GM18861 (cell line): ENCODE measurements around the gene SBNO1.
"Not testable (repeated sequence)": the region's sequence is repeated elsewhere in the genome, so short reads cannot be mapped to it uniquely, and the experiment has no call there.

Experiments used
- ATAC-seq: cut with Tn5 transposase; IDR thresholded peaks from one replicate; pipeline ENCODE4 v1.9.1; 2021; ENCODE audit not compliant: unreplicated experiment

Gene SBNO1

DNA sequence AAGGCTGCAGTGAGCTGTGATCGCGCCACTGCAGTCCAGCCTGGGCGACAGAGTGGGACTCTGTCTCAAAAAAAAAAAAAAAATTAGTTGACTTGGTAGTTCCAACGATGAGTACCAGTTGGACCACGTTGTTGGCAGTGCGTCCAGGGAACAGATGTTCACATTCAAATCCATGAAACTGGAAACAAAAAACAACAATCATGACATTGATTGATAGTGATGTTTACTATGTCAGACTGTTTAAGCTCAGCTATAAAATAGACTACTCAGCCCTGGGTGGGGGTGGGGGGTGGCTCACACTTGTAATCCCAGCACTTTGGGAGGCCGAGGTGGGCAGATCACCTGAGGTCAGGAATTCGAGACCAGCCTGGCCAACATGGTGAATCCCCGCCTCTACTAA, 112.3 kb downstream of the SBNO1 start:
- ATAC-seq, result not testable (repeated sequence)

DNA sequence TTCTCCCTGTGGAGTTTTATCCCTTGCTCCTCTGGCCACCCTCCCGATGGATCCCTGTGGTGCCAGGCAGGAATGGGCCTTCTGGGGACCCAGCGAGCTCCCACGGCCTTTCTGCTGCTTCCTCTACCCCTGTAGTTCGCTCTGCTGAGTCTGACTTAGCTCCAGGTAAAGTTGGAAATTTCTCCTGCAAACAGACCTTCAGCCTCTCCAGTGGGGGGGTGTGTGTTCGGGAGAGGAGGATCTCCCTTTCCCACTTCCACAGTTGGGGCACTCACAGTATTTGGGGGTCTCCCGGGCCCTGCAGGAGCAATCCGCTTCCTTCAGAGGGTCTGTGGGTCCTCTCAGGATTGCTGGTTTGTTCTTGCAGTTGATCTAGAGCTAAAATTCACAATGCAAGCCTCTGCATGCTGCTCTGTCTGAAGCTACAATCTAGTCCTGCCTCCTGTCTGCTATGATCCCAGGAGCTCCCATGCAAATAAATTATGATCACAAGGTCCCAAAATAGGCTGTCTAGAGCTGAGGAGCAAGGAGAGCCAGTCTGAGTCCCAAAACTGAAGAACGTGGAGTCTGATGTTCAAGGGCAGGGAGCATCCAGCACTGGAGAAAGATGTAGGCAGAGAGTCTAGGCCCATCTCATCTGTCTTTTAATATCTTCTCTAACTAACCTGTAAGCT, 113.1 kb downstream of the SBNO1 start:
- no peak for ATAC-seq

- no peak for ATAC-seq
Observed at GRCh38 chr12:123250471-123251383, 113.9 kb downstream of the SBNO1 start.

GRCh38 chr12:123248996-123249741, 115.5 kb downstream of the SBNO1 start:
- ATAC-seq, result not testable (repeated sequence)

DNA sequence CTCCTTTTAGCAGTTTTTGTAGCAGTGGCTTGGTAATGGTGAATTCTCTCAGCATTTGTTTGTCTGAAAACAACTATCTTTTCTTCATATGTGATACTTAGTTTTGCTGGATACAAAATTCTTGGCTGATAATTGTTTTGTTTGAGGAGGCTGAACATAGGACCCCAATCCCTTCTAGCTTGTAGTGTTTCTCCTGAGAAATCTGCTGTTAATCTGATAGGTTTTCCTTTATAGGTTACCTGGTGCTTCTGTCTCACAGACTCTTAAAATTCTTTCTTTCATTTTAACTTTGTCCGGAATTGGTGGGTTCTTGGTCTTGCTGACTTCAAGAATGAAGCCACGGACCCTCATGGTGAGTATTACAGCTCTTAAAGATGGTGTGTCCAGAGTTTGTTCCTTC, 116.5 kb downstream of the SBNO1 start:
- ATAC-seq, result not testable (repeated sequence)

DNA sequence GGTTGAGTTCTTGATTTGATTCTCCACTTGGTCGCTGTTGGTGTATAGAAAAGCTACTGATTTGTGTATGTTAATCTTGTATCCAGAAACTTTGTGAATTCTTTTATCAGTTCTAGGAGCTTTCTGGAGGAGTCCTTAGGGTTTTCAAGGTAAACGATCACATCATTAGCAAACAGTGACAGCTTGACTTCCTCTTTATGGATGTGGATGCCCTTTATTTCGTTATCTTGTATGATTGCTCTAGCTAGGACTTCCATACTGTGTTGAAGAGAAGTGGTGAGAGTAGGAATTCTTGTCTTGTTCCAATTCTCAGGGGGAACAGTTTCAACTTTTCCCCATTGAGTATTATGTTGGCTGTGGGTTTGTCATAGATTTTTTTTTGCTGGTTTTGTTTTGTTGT, 119.0 kb downstream of the SBNO1 start:
- ATAC-seq, result no peak

GRCh38 chr12:123243671-123244262, 120.9 kb downstream of the SBNO1 start:
- no peak for ATAC-seq

GRCh38 chr12:123242116-123242904, 122.3 kb downstream of the SBNO1 start:
- no peak for ATAC-seq
